Endothelial cell of umbilical vein (primary cell): ENCODE results near the gene CAMTA1. TPM values are rescaled to one million over a fixed set of nuclear protein-coding genes. Genes with fewer than 3 reads are reported as not detected.

Experiments
- BruUV-seq: library from RNA; stranded (reverse); fragments of 400-500 nt; replicated peaks from 2 replicates; lab custom pipeline; 2021; lab: Mats Ljungman, UMichigan
- CTCF ChIA-PET: fragments of 300-600, 350-600 bp; sonication (Branson Sonifier 250); formaldehyde crosslinking; loops from one replicate; lab custom pipeline; 2021; ENCODE audit warnings: antibody characterized with exemption, inconsistent platforms; lab: Charles Lee
- POLR2A ChIA-PET: fragments of 300-600, 350-600 bp; sonication (Branson Sonifier 250); formaldehyde crosslinking; loops from one replicate; lab custom pipeline; 2021; ENCODE audit warnings: antibody characterized with exemption, inconsistent platforms; lab: Charles Lee
- DNase-seq: peaks from one replicate; pipeline ENCODE4 v3.0.0-alpha.2; 2011; ENCODE audit warnings: low read depth, low spot score
- FAIRE-seq: peaks from 2 replicates; lab custom pipeline; 2011; peaks lifted over from hg19 to GRCh38; lab: Jason Lieb, UNC
- H2AFZ ChIP-seq: 2 replicates; pipeline ENCODE4 v1.6.0; 2012; ENCODE audit warnings: low read depth, low read length, control low read depth, inconsistent platforms
- H3K27ac ChIP-seq: 2 replicates; pipeline ENCODE4 v1.5.1; 2011; ENCODE audit warnings: low read depth, mild to moderate bottlenecking, control low read depth, low read length, moderate library complexity; ENCODE audit not compliant: insufficient read depth
- H3K27me3 ChIP-seq, 2 experiments: 2 replicates each; pipeline versions ENCODE4 v1.6.0 to v1.6.1; 2011; ENCODE audit warnings: low read length in 2 of 2, mixed read lengths in 1 of 2; ENCODE audit not compliant: control insufficient read depth in 2 of 2, insufficient read depth in 2 of 2
- H3K36me3 ChIP-seq, 2 experiments: 2 replicates in 1 of 2; 3 replicates in 1 of 2; pipeline ENCODE4 v1.5.1; 2011; ENCODE audit warnings: low read length in 2 of 2, mild to moderate bottlenecking in 1 of 2, moderate library complexity in 1 of 2; ENCODE audit not compliant: control insufficient read depth in 2 of 2, insufficient read depth in 2 of 2; ENCODE audit errors: extremely low read depth in 1 of 2
- H3K4me1 ChIP-seq: 3 replicates; pipeline ENCODE4 v1.5.1; 2011; ENCODE audit warnings: mild to moderate bottlenecking, low read length; ENCODE audit not compliant: control insufficient read depth, insufficient read depth; ENCODE audit errors: extremely low read depth
- H3K4me2 ChIP-seq: 2 replicates; pipeline ENCODE4 v1.6.1; 2011; ENCODE audit warnings: low read length, control low read depth, mixed read lengths; ENCODE audit not compliant: insufficient read depth
- H3K4me3 ChIP-seq, 3 experiments: fragments of 200-600 bp in 1 of 3; sonication (generic), shearing (Covaris generic) in 1 of 3; replicated peaks in 1 of 3; 2 replicates each; pipeline ENCODE4 v1.5.1; 2011 to 2016; ENCODE audit warnings: control low read depth in 3 of 3, low read length in 3 of 3, mild to moderate bottlenecking in 2 of 3, inconsistent platforms in 1 of 3, low read depth in 1 of 3, moderate library complexity in 1 of 3; ENCODE audit not compliant: insufficient read depth in 1 of 3
- H3K79me2 ChIP-seq: 2 replicates; pipeline ENCODE4 v1.6.0; 2012; ENCODE audit warnings: low read length, inconsistent platforms; ENCODE audit not compliant: control insufficient read depth, insufficient read depth
- H3K9ac ChIP-seq: replicated peaks from 2 replicates; pipeline ENCODE3; 2011; ENCODE audit warnings: low read length, control low read depth; ENCODE audit not compliant: insufficient read depth; ENCODE audit errors: extremely low read depth
- H3K9me1 ChIP-seq: replicated peaks from 3 replicates; pipeline ENCODE4 v1.6.0; 2011; ENCODE audit warnings: mild to moderate bottlenecking, low read length; ENCODE audit not compliant: control insufficient read depth, insufficient read depth; ENCODE audit errors: extremely low read depth
- H3K9me3 ChIP-seq: replicated peaks from 2 replicates; pipeline ENCODE4 v1.5.1; 2012; ENCODE audit warnings: low read length, inconsistent platforms; ENCODE audit not compliant: control insufficient read depth, insufficient read depth
- H4K20me1 ChIP-seq: replicated peaks from 2 replicates; pipeline ENCODE3; 2011; ENCODE audit warnings: mild to moderate bottlenecking, low read length; ENCODE audit not compliant: control insufficient read depth, insufficient read depth; ENCODE audit errors: extremely low read depth
- EZH2 ChIP-seq: IDR thresholded peaks from 2 replicates; pipeline ENCODE4 v1.6.1; 2012; ENCODE audit warnings: borderline replicate concordance, low read depth, mild to moderate bottlenecking, moderate library complexity, low read length, inconsistent platforms; ENCODE audit not compliant: severe bottlenecking
- FOS ChIP-seq: IDR thresholded peaks from 2 replicates; pipeline ENCODE4 v1.6.1; 2011; ENCODE audit warnings: mild to moderate bottlenecking, low read length, moderate library complexity, borderline replicate concordance; ENCODE audit not compliant: insufficient read depth
- GATA2 ChIP-seq: IDR thresholded peaks from 2 replicates; pipeline ENCODE4 v1.7.0; 2011; ENCODE audit warnings: low read depth, mild to moderate bottlenecking, moderate library complexity, mixed read lengths, low read length; ENCODE audit not compliant: insufficient read length, insufficient read depth
- JUN ChIP-seq: IDR thresholded peaks from 2 replicates; pipeline ENCODE4 v1.6.1; 2011; ENCODE audit warnings: borderline replicate concordance, low read depth; ENCODE audit not compliant: insufficient read length, insufficient read depth
- MYC ChIP-seq: IDR thresholded peaks from one replicate; pipeline ENCODE4 v1.6.1; 2011; ENCODE audit warnings: mild to moderate bottlenecking, low read depth, low read length
- POLR2A ChIP-seq: IDR thresholded peaks from 2 replicates; pipeline ENCODE4 v1.6.1; 2012; ENCODE audit warnings: low read depth, mild to moderate bottlenecking, control low read depth, low read length
- POLR2AphosphoS5 ChIP-seq: IDR thresholded peaks from 2 replicates; pipeline ENCODE4 v1.6.1; 2012; ENCODE audit warnings: low read depth, mild to moderate bottlenecking, control low read depth, low read length, moderate library complexity; ENCODE audit not compliant: insufficient read depth
- dilution Hi-C: fragments of 300-500 bp; cut with MboI; formaldehyde crosslinking; loops from one replicate; pipeline ENCODE4 v1.15.0; 2019; ENCODE audit warnings: low sequenced_read_pairs; ENCODE audit not compliant: extremely low pct_ligation_motif_present
- intact Hi-C: fragments of 100-400 bp; cut with micrococcal nuclease; formaldehyde crosslinking; loops from one replicate; pipeline ENCODE4 v1.10.0; 2022
- polyA plus RNA-seq, 4 experiments: library from polyadenylated mRNA; depleted of rRNA in 3 of 4; stranded (reverse) in 3 of 4; unstranded in 1 of 4; fragments of >200 nt; gene quantifications; 2 replicates each; pipeline versions ENCODE4 v1.2.1 to v1.2.3, GENCODE V29; 2011 to 2012; ENCODE audit warnings: missing spikeins in 1 of 4
- total RNA-seq: library from RNA; stranded (reverse); gene quantifications from 2 replicates; pipeline ENCODE4 v1.2.3, GENCODE V29; 2021
- TF ChIP-seq, protein P1 (sequence below): IDR thresholded peaks from 2 replicates; pipeline ENCODE4 v1.6.1; 2011; ENCODE audit not compliant: insufficient read depth, insufficient read length
- TF ChIP-seq, protein P2 (sequence below), 2 donors: IDR thresholded peaks; 1 replicate in 1 of 2; 2 replicates in 1 of 2; pipeline ENCODE4 v1.5.1; 2011; ENCODE audit warnings: low read length in 2 of 2, mild to moderate bottlenecking in 2 of 2, moderate library complexity in 2 of 2, control low read depth in 1 of 2, inconsistent platforms in 1 of 2, low read depth in 1 of 2; ENCODE audit not compliant: insufficient read depth in 1 of 2; ENCODE audit errors: extremely low read depth in 1 of 2

CAMTA1 gene
- total and polyA plus RNA-seq, 2 donors (not counting 3 experiments of a cell fraction or from before 2014, with no cell fraction given) = 50.8 to 92.7 TPM

GRCh38 chr1:6880951-6881690 lies 95.9 kb downstream of the CAMTA1 start:
- intact Hi-C loops (no loop called here), dilution Hi-C loops (no loop called here)
- CTCF ChIA-PET = interaction anchor here (0.8 to 2.4 kb wide), 4 partner anchors 9 to 86 kb away, joined by 3 to 7 read pairs (median 6); no protein-coding TSS in a partner anchor
- H3K36me3 ChIP-seq = peaks cover 0 to 2% of the 10 kb centered on the region in 2 experiments
- H3K27ac ChIP-seq = no peak overlapping the region
- no TSS peak for BruUV-seq
- H3K79me2 ChIP-seq = no peaks in the 10 kb centered on the region
- no peaks in the 10 kb centered on the region for H3K9me1 ChIP-seq
- no peak overlapping the region for H3K4me3 ChIP-seq
- POLR2A ChIA-PET = no interaction called here
- H3K4me2 ChIP-seq = no peak overlapping the region
- H3K9me3 ChIP-seq = no peaks in the 10 kb centered on the region
- H4K20me1 ChIP-seq = no peaks in the 10 kb centered on the region
- DNase-seq (no peak), FAIRE-seq (no peak)
- no peak overlapping the region for H3K9ac ChIP-seq
- no peak overlapping the region for H2AFZ ChIP-seq
- no peaks in the 10 kb centered on the region for H3K4me1 ChIP-seq
- TF ChIP-seq MYC = no peak
- TF ChIP-seq, protein P1, sequence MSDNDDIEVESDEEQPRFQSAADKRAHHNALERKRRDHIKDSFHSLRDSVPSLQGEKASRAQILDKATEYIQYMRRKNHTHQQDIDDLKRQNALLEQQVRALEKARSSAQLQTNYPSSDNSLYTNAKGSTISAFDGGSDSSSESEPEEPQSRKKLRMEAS = no peak
- no peak for TF ChIP-seq JUN
- TF ChIP-seq EZH2 = no peak
- H3K27me3 ChIP-seq = no peaks in the 10 kb centered on the region

- CTCF ChIA-PET = interaction anchor here (0.8 to 1.6 kb wide), 2 partner anchors 12 to 15 kb away, joined by 3 to 7 read pairs; no protein-coding TSS in a partner anchor
- DNase-seq = no peak
- intact Hi-C loops = no loop called here
Measured at GRCh38 chr1:6882414-6882813, 97.2 kb downstream of the CAMTA1 start.

More at GRCh38 chr1:6882414-6882813, 97.2 kb downstream of the CAMTA1 start:
- Histone ChIP-seq H3K9me3 (no peaks in the 10 kb centered on the region), H2AFZ (no peak overlapping the region), H3K27ac (no peak overlapping the region), H3K9ac (no peak overlapping the region), H3K4me1 (no peaks in the 10 kb centered on the region), H3K36me3 (no peaks in the 10 kb centered on the region), H3K9me1 (no peaks in the 10 kb centered on the region), H3K4me2 (no peak overlapping the region), H3K4me3 (no peak overlapping the region), H3K79me2 (no peaks in the 10 kb centered on the region), H3K27me3 (no peaks in the 10 kb centered on the region), H4K20me1 (no peaks in the 10 kb centered on the region)
- TF ChIP-seq, protein P2, sequence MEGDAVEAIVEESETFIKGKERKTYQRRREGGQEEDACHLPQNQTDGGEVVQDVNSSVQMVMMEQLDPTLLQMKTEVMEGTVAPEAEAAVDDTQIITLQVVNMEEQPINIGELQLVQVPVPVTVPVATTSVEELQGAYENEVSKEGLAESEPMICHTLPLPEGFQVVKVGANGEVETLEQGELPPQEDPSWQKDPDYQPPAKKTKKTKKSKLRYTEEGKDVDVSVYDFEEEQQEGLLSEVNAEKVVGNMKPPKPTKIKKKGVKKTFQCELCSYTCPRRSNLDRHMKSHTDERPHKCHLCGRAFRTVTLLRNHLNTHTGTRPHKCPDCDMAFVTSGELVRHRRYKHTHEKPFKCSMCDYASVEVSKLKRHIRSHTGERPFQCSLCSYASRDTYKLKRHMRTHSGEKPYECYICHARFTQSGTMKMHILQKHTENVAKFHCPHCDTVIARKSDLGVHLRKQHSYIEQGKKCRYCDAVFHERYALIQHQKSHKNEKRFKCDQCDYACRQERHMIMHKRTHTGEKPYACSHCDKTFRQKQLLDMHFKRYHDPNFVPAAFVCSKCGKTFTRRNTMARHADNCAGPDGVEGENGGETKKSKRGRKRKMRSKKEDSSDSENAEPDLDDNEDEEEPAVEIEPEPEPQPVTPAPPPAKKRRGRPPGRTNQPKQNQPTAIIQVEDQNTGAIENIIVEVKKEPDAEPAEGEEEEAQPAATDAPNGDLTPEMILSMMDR (IDR thresholded peaks at IDR 0.05; ENCODE audit: extremely low read depth in 1 of 2, insufficient read depth in 1 of 2, low read depth in 1 of 2, low read length in 2 of 2) = no peak
- TF ChIP-seq POLR2AphosphoS5 (no peak), FOS (no peak), POLR2A (no peak), JUN (no peak), MYC (no peak), EZH2 (no peak), GATA2 (no peak)
- TF ChIP-seq, protein P1 = no peak
- POLR2A ChIA-PET = no interaction called here
- dilution Hi-C loops = no loop called here
- no peak for FAIRE-seq
- no TSS peak for BruUV-seq
